HT-29 (cell line): ENCODE data around the gene TNFAIP8. TPM values are rescaled to one million over a fixed set of nuclear protein-coding genes. Genes with fewer than 3 reads are reported as not detected.

Experiments
- DNase-seq: peaks from one replicate; pipeline ENCODE4 v3.0.0-alpha.2; 2015; ENCODE audit warnings: low spot score
- total RNA-seq: library from RNA; depleted of rRNA; stranded (reverse); fragments of >200 nt; shearing (Covaris generic); gene quantifications from 2 replicates; pipeline ENCODE4 v1.2.3, GENCODE V29; 2014; rRNA removed

TNFAIP8 gene
- total RNA-seq, result 10.7 and 13.3 TPM in 2 replicates

GRCh38 chr5:119355685-119356611 lies at the start of gene TNFAIP8:
Gene TNFAIP8, plus strand, starts transcription at chr5:119356019. Its CDS starts 72 bp downstream, at chr5:119356091.
- peak; percentile 72 for DNase-seq

GRCh38 chr5:119307170-119307569 lies 48.6 kb upstream of the TNFAIP8 start:
- no peak for DNase-seq

- DNase-seq, result no peak
Measured at GRCh38 chr5:119309326-119309725, 46.5 kb upstream of the TNFAIP8 start.

GRCh38 chr5:119311688-119312087 lies 44.1 kb upstream of the TNFAIP8 start:
- DNase-seq, result no peak

- no peak for DNase-seq
Measured at GRCh38 chr5:119312403-119312802, 43.4 kb upstream of the TNFAIP8 start.

- DNase-seq, result no peak
Measured at GRCh38 chr5:119313197-119313596, 42.6 kb upstream of the TNFAIP8 start.

GRCh38 chr5:119313658-119314605 lies 41.9 kb upstream of the TNFAIP8 start:
- DNase-seq, result no peak

GRCh38 chr5:119315516-119315949 lies 40.3 kb upstream of the TNFAIP8 start:
- DNase-seq, result peak; percentile 43

- no peak for DNase-seq
Measured at GRCh38 chr5:119316086-119316485, 39.7 kb upstream of the TNFAIP8 start.

GRCh38 chr5:119316906-119317305 lies 38.9 kb upstream of the TNFAIP8 start:
- no peak for DNase-seq

- no peak for DNase-seq
Measured at GRCh38 chr5:119318256-119318894, 37.4 kb upstream of the TNFAIP8 start.

GRCh38 chr5:119319401-119319800 lies 36.4 kb upstream of the TNFAIP8 start:
- no peak for DNase-seq

- no peak for DNase-seq
Measured at GRCh38 chr5:119319890-119320289, 35.9 kb upstream of the TNFAIP8 start.

GRCh38 chr5:119321569-119322311 lies 34.1 kb upstream of the TNFAIP8 start:
- DNase-seq, result no peak

GRCh38 chr5:119322312-119322947 lies 33.4 kb upstream of the TNFAIP8 start:
- peak; percentile 38 for DNase-seq

GRCh38 chr5:119322948-119323537 lies 32.8 kb upstream of the TNFAIP8 start:
- DNase-seq, result peak; percentile 44

GRCh38 chr5:119323601-119324000 lies 32.2 kb upstream of the TNFAIP8 start:
- DNase-seq, result peak; percentile 46

GRCh38 chr5:119324842-119325241 lies 31.0 kb upstream of the TNFAIP8 start:
- no peak for DNase-seq

- DNase-seq, result no peak
Measured at GRCh38 chr5:119327018-119327417, 28.8 kb upstream of the TNFAIP8 start.
